ENCODE results near the gene VSTM5.

DNA sequence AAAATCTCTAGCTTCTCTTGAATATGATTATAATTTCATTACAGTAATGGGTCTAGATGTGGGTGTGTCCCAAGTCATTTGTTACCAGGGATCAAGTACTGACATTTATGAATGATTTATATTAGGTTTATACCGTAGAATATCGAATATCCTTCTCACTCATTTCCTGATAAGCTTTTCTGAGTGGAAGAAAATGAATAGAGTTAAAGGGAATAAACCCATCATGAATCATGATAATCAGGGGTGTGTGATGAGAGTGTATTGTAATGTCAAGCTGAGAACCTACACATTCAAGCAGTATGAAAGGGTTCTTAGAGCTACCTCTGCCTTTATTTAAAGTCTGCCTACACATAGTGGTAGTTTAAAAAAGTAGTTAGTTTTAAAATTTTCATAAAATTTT is 49.1 kb downstream of the VSTM5 start:
- TF ChIP-seq, protein P1, sequence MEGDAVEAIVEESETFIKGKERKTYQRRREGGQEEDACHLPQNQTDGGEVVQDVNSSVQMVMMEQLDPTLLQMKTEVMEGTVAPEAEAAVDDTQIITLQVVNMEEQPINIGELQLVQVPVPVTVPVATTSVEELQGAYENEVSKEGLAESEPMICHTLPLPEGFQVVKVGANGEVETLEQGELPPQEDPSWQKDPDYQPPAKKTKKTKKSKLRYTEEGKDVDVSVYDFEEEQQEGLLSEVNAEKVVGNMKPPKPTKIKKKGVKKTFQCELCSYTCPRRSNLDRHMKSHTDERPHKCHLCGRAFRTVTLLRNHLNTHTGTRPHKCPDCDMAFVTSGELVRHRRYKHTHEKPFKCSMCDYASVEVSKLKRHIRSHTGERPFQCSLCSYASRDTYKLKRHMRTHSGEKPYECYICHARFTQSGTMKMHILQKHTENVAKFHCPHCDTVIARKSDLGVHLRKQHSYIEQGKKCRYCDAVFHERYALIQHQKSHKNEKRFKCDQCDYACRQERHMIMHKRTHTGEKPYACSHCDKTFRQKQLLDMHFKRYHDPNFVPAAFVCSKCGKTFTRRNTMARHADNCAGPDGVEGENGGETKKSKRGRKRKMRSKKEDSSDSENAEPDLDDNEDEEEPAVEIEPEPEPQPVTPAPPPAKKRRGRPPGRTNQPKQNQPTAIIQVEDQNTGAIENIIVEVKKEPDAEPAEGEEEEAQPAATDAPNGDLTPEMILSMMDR (IDR thresholded peaks at IDR 0.05) = no peak
- no peak for TF ChIP-seq POLR2A (IDR thresholded peaks at IDR 0.05)
